NCI-H460 (cell line): ENCODE data around the gene FAM149B1. TPM values are rescaled to one million over a fixed set of nuclear protein-coding genes. Genes with fewer than 3 reads are reported as not detected.
"Not testable (repeated sequence)": the region's sequence is repeated elsewhere in the genome, so short reads cannot be mapped to it uniquely, and the experiment has no call there.

Experiments used
- DNase-seq: peaks from one replicate; pipeline ENCODE4 v3.0.0-alpha.2; 2016; ENCODE audit warnings: low read depth; ENCODE audit errors: extremely low read depth
- polyA plus RNA-seq: library from polyadenylated mRNA; depleted of rRNA; stranded (reverse); fragments of >200 nt; gene quantifications from 2 replicates; pipeline ENCODE4 v1.2.3, GENCODE V29; 2014; cell fraction: nucleus; rRNA removed
- total RNA-seq: library from RNA; depleted of rRNA; stranded (reverse); fragments of >200 nt; shearing (Covaris generic); gene quantifications from 2 replicates; pipeline ENCODE4 v1.2.3, GENCODE V29; 2014; rRNA removed

Gene FAM149B1
- 19.0 and 23.6 TPM in 2 replicates for total RNA-seq
- 16.4 and 26.4 TPM in 2 replicates for polyA plus RNA-seq

GRCh38 chr10:73167783-73168464 lies at the start of gene FAM149B1, which contains the start of gene ECD:
Gene FAM149B1 (plus strand): TSS chr10:73168119. CDS start chr10:73168340, 221 bp downstream.
Gene ECD (minus strand): TSS chr10:73168008. CDS start chr10:73163937, 4,071 bp downstream.
- DNase-seq = peak; percentile 93

DNA sequence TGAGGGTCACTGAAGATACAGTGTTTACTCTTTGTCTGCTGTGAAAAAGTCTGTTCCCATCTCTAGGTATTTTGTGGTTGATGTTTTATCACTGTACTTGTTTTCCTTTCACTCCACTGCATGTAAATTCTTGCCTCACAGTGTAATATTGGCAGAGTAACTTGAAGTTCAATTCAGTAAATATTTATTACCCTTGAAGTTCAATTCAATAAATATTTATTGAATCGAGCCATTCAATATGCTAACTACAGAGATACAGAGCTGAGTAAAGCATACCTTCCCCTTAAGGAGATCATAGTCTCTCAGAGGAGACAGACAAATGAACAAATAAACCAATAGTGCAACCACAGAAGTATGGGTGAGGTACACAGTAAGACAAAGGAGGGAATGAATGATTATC lies 48.5 kb upstream of the FAM149B1 start:
- no peak for DNase-seq

DNA sequence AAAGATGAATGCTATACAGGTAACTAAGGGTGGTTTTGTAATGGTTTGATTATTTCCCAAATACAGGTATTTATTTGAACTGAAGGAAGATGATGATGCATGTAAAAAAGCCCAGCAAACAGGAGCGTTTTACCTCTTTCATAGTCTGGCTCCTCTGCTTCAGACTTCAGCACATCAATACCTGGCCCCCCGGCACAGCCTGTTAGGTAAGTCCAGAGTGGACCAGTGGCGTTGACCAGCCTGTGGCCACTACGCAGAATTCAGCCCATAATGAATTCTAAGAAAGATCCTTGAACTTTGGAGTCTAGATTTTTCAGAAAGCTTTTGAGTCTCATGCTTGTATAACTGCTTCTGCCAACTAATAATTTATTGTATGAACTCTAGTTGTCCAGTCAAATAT lies 48.0 kb upstream of the FAM149B1 start:
- DNase-seq = no peak

GRCh38 chr10:73126343-73126742 lies 41.6 kb upstream of the FAM149B1 start:
- DNase-seq = no peak

DNA sequence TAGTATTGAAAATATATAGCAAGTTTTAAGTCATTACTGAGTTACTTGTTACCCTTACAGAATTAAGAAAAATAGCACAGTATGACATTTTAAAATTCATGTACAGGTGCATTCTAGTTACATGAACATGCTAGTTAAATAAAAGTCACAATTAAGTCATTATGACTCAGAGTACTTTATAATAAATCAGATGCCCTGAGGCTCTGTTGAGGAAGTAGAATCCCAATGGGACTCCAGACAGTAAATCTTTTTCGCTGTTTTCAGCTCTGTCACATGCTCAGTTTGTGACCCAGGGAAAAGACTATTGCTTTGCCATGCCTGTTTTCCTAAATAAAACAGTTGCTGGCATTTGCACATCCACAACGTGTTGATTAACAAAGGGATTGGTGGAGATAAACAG lies 36.6 kb upstream of the FAM149B1 start:
- DNase-seq = no peak

DNA sequence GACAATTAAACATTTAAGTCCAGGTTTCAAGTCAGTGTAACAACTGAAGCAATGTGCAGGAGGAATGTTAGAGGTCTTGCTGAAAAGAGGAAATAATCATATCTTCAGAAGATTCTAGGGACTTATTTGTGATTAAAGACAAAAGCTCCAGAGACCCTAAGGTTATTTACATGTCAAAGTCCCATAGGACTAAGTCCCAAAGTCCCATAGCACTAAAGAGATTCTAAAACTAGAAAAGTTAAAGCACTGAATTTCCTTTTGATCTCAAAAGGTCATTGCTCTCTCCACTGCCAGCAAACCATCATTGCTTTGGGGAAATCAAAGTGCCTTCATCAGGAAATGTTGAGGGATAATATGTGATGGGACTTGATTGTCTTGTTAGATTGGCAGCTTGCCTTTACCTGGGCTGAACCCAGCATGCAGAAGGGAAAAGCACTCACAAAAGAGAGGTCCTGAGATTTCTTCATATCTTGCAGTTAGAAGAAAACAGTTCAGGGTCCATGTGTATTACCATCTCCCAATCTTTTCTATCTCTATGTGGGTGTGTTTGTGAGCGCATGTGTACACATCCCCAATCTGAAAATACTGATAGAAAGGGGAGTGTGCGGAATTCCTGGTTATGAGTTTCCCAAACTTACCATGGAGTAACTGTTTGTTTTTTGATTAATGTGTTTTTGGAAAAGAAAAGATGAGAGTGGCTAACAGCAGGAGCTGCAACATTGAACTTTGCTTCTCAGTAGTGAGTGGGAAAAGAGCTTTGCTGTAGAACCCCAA lies 35.8 kb upstream of the FAM149B1 start:
- no peak for DNase-seq

- DNase-seq = no peak
These were observed 33.2 kb upstream of the FAM149B1 start for GRCh38 chr10:73134727-73135126.

DNA sequence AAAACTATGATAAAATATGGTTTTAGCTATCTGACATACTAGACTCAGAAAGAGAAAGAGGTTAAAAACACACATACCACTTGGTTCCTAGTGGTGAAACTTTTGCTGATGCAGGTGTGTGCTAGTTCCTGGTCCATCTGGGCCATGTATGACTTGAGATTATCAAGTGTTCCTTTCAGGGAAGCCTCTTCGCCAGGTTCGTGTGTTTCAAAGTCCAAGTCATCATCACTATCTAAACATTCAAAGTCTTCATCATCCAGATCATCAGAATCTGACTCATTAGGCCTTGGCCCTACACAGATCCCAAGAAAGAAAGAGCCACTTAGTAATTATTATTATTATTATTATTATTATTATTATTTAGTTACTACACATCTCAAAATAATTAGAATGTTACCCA lies 31.3 kb upstream of the FAM149B1 start:
- no peak for DNase-seq

GRCh38 chr10:73139251-73139650 lies 28.7 kb upstream of the FAM149B1 start:
- DNase-seq = no peak

- DNase-seq = no peak
These were observed 26.3 kb upstream of the FAM149B1 start for GRCh38 chr10:73141603-73142002.

- DNase-seq = not testable (repeated sequence)
These were observed 17.1 kb upstream of the FAM149B1 start for GRCh38 chr10:73150633-73151413.

DNA sequence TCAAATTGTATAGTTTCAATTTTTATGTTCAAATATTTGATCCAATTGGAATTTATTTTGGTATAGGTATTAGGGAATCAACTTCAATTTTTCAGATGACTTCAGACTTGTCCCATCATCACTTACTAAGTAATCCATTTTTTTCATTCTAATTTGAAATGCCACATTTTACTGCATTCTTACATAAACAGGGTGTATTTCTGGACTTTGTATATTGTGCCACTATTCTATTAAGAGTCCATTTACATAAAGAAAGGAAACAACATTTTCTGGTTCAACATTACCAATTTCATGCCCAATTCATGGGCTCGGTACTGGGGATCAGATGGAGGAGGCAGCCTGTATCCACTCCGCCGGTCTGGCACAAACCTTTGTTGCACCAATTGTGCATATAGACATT lies 15.9 kb upstream of the FAM149B1 start:
- no peak for DNase-seq

DNA sequence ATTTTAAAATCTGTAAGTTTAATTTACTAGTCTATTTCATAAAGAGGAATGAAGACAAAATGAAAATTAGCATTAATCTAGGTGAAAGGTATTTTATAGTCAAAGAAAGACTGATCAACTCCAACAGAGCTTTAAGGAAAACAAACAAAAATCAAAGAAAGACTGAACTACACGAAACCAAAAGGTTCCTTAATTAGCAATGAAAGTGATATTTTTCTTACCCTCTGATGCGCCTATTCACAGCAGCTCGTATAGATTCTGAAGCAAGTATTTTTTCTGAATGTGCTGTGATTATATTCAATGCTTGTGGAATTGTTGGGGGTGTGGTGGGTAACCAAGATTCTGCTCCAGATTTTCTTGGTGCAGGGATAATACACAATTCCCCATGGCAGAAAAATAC lies 11.9 kb upstream of the FAM149B1 start:
- no peak for DNase-seq

- peak; percentile 50 for DNase-seq
These were observed 8.8 kb upstream of the FAM149B1 start for GRCh38 chr10:73159038-73159648.

- no peak for DNase-seq
These were observed 6.8 kb upstream of the FAM149B1 start for GRCh38 chr10:73161079-73161478.

DNA sequence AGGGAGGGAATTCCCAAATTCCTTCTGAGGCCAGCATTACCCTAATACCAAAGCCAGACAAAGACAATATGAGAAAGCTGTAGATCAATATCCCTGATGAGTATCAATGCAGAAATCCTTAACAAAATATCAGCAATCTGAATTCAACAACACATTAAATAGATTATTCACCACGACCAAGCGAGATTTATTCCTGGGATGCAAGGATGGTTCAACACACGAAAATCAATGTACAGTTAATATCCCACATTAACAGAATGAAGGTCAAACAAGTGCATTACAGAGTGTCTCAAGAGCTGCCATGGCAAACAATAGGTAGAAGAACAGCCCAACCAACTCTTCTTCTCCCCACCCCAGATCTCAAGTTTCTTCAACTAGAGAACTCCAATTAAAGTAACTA lies 6.3 kb upstream of the FAM149B1 start:
- DNase-seq = no peak

GRCh38 chr10:73163096-73163495 lies 4.8 kb upstream of the FAM149B1 start:
- no peak for DNase-seq

GRCh38 chr10:73166972-73167371 lies 947 bp upstream of the FAM149B1 start:
- no peak for DNase-seq

DNA sequence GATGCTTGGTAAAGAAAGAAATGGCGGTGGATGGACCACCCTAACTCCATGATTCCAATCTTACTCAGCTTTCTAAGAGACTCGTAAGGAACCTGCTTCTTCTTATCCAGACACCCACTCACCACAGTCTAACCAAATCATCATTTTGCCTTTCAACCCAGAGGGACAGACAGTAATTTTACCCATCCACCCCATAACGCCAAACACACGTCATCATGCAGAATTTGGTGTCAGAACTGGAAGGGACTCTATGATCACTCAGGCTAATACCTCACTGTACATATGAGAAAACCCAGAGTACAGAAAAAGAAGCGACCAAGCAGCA lies 499 bp upstream of the FAM149B1 start:
- DNase-seq = no peak

GRCh38 chr10:73168465-73168803 lies 515 bp downstream of the FAM149B1 start:
- DNase-seq = no peak

DNA sequence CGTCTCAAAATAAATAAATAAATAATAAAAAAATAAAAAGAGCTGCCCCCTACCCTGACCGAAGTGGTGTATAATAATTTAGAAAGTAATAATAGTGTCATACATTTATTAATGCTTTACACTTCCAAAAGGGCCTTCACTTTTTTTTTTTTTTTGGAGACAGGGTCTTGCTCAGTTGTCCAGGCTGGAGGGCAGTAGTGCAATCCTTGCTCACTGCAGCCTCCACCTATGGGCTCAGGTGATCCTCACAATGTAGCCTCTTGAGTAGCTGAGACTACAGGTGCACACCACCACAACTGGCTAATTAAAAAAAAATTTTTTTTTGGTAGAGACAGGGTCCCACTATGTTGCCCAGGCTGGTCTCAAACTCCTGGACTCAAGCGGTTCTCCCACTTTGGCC lies 1.4 kb downstream of the FAM149B1 start:
- DNase-seq = no peak
